Uterus (tissue), 2 donors: ENCODE data around the gene KIAA0753.

Experiments
- CTCF ChIP-seq, 4 experiments: fragments of 200-600 bp in 2 of 4; fragments of 450-650 bp in 2 of 4; sonication (generic) in 2 of 4; IDR thresholded peaks; one replicate each; pipeline ENCODE4 v1.5.1; 2016 to 2019; ENCODE audit warnings: antibody characterized with exemption in 4 of 4, mild to moderate bottlenecking in 2 of 4, moderate library complexity in 1 of 4
- POLR2A ChIP-seq, 2 donors: fragments of 450-650 bp; IDR thresholded peaks; one replicate each; pipeline ENCODE4 v1.6.1; 2016; ENCODE audit warnings: antibody characterized with exemption in 2 of 2, mild to moderate bottlenecking in 1 of 2, moderate library complexity in 1 of 2

GRCh38 chr17:6666077-6666521 is 25.6 kb upstream of the KIAA0753 start:
- TF ChIP-seq CTCF (IDR thresholded peaks at IDR 0.05) (peak; percentile 75 to 90 (median 86)), POLR2A (IDR thresholded peaks at IDR 0.05) (no peak)
